Caco-2 (cell line): ENCODE data around the gene DHCR24. TPM values are rescaled to one million over a fixed set of nuclear protein-coding genes. Genes with fewer than 3 reads are reported as not detected.

ENCODE experiments used
- BruUV-seq: library from RNA; stranded (reverse); fragments of 400-500 nt; replicated peaks from 2 replicates; lab custom pipeline; 2021; lab: Mats Ljungman, UMichigan
- CTCF ChIA-PET: fragments of 300-600 bp; sonication (Branson Sonifier 250); formaldehyde crosslinking; loops from one replicate; lab custom pipeline; 2022; ENCODE audit warnings: antibody characterized with exemption; lab: Charles Lee
- POLR2A ChIA-PET: fragments of 300-600 bp; sonication (Branson Sonifier 250); formaldehyde crosslinking; loops from one replicate; lab custom pipeline; 2022; ENCODE audit warnings: antibody characterized with exemption; lab: Charles Lee
- DNase-seq, 2 experiments: peaks; one replicate each; pipeline versions ENCODE4 v3.0.0 to v3.0.0-alpha.2; 2020 to 2022
- H3K27me3 ChIP-seq: replicated peaks from 2 replicates; pipeline ENCODE4 v1.6.0; 2011; ENCODE audit warnings: low read length; ENCODE audit not compliant: control insufficient read depth, insufficient read depth
- H3K36me3 ChIP-seq: 2 replicates; pipeline ENCODE4 v1.5.1; 2011; ENCODE audit warnings: low read length; ENCODE audit not compliant: control insufficient read depth, insufficient read depth
- H3K4me1 ChIP-seq: fragments of 250-450 bp; sonication (Bioruptor Pico); 2 replicates; pipeline ENCODE4 v1.5.1; 2020; ENCODE audit warnings: mild to moderate bottlenecking
- H3K4me3 ChIP-seq: 2 replicates; pipeline ENCODE4 v1.5.1; 2011; ENCODE audit warnings: low read depth, mild to moderate bottlenecking, control low read depth, low read length
- H3K9me3 ChIP-seq: fragments of 250-450 bp; sonication (Bioruptor Pico); 2 replicates; pipeline ENCODE4 v1.5.1; 2020; ENCODE audit warnings: mild to moderate bottlenecking, moderate library complexity
- H3K27ac Mint-ChIP-seq: one replicate; pipeline ENCODE4 v1.8.0; 2022; ENCODE audit warnings: mixed read lengths; ENCODE audit not compliant: unreplicated experiment
- H3K27me3 Mint-ChIP-seq: one replicate; pipeline ENCODE4 v1.8.0; 2022; ENCODE audit warnings: mixed read lengths; ENCODE audit not compliant: insufficient read depth, unreplicated experiment
- H3K36me3 Mint-ChIP-seq: one replicate; pipeline ENCODE4 v1.8.0; 2022; ENCODE audit warnings: mild to moderate bottlenecking, mixed read lengths; ENCODE audit not compliant: insufficient read depth, unreplicated experiment
- H3K4me1 Mint-ChIP-seq: one replicate; pipeline ENCODE4 v1.8.0; 2022; ENCODE audit warnings: low read depth, mixed read lengths; ENCODE audit not compliant: unreplicated experiment
- H3K4me3 Mint-ChIP-seq: one replicate; pipeline ENCODE4 v1.8.0; 2022; ENCODE audit warnings: mild to moderate bottlenecking, moderate library complexity, mixed read lengths; ENCODE audit not compliant: unreplicated experiment
- H3K9me3 Mint-ChIP-seq: one replicate; pipeline ENCODE4 v1.8.0; 2022; ENCODE audit warnings: mixed read lengths; ENCODE audit not compliant: unreplicated experiment
- CTCF ChIP-seq, 2 experiments: fragments of 200-600 bp in 1 of 2; IDR thresholded peaks; 1 replicate in 1 of 2; 2 replicates in 1 of 2; pipeline versions ENCODE4 v1.5.1 to v1.8.0; 2011 to 2022; ENCODE audit warnings: antibody characterized with exemption in 1 of 2, control low read depth in 1 of 2, inconsistent platforms in 1 of 2, low read depth in 1 of 2, low read length in 1 of 2, mild to moderate bottlenecking in 1 of 2, moderate library complexity in 1 of 2; ENCODE audit not compliant: insufficient read depth in 1 of 2, severe bottlenecking in 1 of 2, unreplicated experiment in 1 of 2
- intact Hi-C: fragments of 100-400 bp; cut with micrococcal nuclease; formaldehyde crosslinking; loops from one replicate; pipeline ENCODE4 v1.10.0; 2022; ENCODE audit not compliant: unreplicated experiment
- total RNA-seq: library from RNA; stranded (reverse); gene quantifications from 2 replicates; pipeline ENCODE4 v1.2.3, GENCODE V29; 2022

The DHCR24 gene
- total RNA-seq, 1 experiment from 2014 or later = 522 TPM

GRCh38 chr1:54874079-54874830 is 12.7 kb downstream of the DHCR24 start:
- H3K4me3 Mint-ChIP-seq = no peak overlapping the region
- intact Hi-C loops = no loop called here
- H3K36me3 Mint-ChIP-seq = peaks cover 80% of the 10 kb centered on the region
- no peaks in the 10 kb centered on the region for H3K9me3 Mint-ChIP-seq
- Histone ChIP-seq H3K4me1 (peaks cover 34% of the 10 kb centered on the region), H3K36me3 (no peaks in the 10 kb centered on the region; the same call in 1 of the 2 replicates), H3K4me3 (no peak overlapping the region), H3K27me3 (no peaks in the 10 kb centered on the region), H3K9me3 (no peaks in the 10 kb centered on the region)
- CTCF ChIA-PET = interaction anchor here (0.6 kb wide), 1 partner anchor 61 kb away, joined by 3 read pairs; no protein-coding TSS in a partner anchor
- BruUV-seq = no TSS peak
- no peaks in the 10 kb centered on the region for H3K27me3 Mint-ChIP-seq
- no peak overlapping the region for H3K27ac Mint-ChIP-seq
- no peak for TF ChIP-seq CTCF (IDR thresholded peaks at IDR 0.05; ENCODE audit: insufficient read depth in 1 of 2, low read depth in 1 of 2, low read length in 1 of 2, severe bottlenecking in 1 of 2, unreplicated experiment in 1 of 2)
- no peak for DNase-seq
- POLR2A ChIA-PET = interaction anchor here (1.1 kb wide), 1 partner anchor 12 kb away, joined by 3 read pairs; the partner anchor contains the start of gene DHCR24
- peaks cover 21% of the 10 kb centered on the region for H3K4me1 Mint-ChIP-seq

GRCh38 chr1:54872036-54872331 is 15.0 kb downstream of the DHCR24 start:
- no peaks in the 10 kb centered on the region for H3K27me3 Mint-ChIP-seq
- POLR2A ChIA-PET = interaction anchor here (0.5 to 0.8 kb wide), 2 partner anchors 15 to 1963 kb away, joined by 3 to 4 read pairs; partner anchors contain the start of gene DHCR24
- H3K4me1 Mint-ChIP-seq = peaks cover 19% of the 10 kb centered on the region
- DNase-seq = no peak
- Histone ChIP-seq H3K4me3 (no peak overlapping the region), H3K4me1 (peaks cover 37% of the 10 kb centered on the region), H3K36me3 (no peaks in the 10 kb centered on the region; the same call in 1 of the 2 replicates), H3K27me3 (no peaks in the 10 kb centered on the region), H3K9me3 (no peaks in the 10 kb centered on the region)
- intact Hi-C loops = no loop called here
- H3K27ac Mint-ChIP-seq = no peak overlapping the region
- H3K4me3 Mint-ChIP-seq = no peak overlapping the region
- CTCF ChIA-PET = no interaction called here
- H3K36me3 Mint-ChIP-seq = peaks cover 86% of the 10 kb centered on the region
- no TSS peak for BruUV-seq
- TF ChIP-seq CTCF (IDR thresholded peaks at IDR 0.05; ENCODE audit: insufficient read depth in 1 of 2, low read depth in 1 of 2, low read length in 1 of 2, severe bottlenecking in 1 of 2, unreplicated experiment in 1 of 2) = peak in 1 of 2 experiments; percentile 3
- H3K9me3 Mint-ChIP-seq = no peaks in the 10 kb centered on the region

- no peaks in the 10 kb centered on the region for H3K9me3 Mint-ChIP-seq
- Histone ChIP-seq H3K4me3 (no peak overlapping the region), H3K9me3 (no peaks in the 10 kb centered on the region), H3K4me1 (peaks cover 36% of the 10 kb centered on the region), H3K36me3 (peaks cover 2% of the 10 kb centered on the region), H3K27me3 (no peaks in the 10 kb centered on the region)
- peaks cover 14% of the 10 kb centered on the region for H3K4me1 Mint-ChIP-seq
- intact Hi-C loops = no loop called here
- H3K4me3 Mint-ChIP-seq = no peak overlapping the region
- TF ChIP-seq CTCF (IDR thresholded peaks at IDR 0.05; ENCODE audit: insufficient read depth in 1 of 2, low read depth in 1 of 2, low read length in 1 of 2, severe bottlenecking in 1 of 2, unreplicated experiment in 1 of 2) = no peak
- ChIA-PET POLR2A (interaction anchor here (0.5 to 0.8 kb wide), 2 partner anchors 16 to 1962 kb away, joined by 3 to 4 read pairs; partner anchors contain the start of gene DHCR24), CTCF (no interaction called here)
- no peaks in the 10 kb centered on the region for H3K27me3 Mint-ChIP-seq
- no TSS peak for BruUV-seq
- no peak overlapping the region for H3K27ac Mint-ChIP-seq
- no peak for DNase-seq
- peaks cover 86% of the 10 kb centered on the region for H3K36me3 Mint-ChIP-seq
These were observed 15.5 kb downstream of the DHCR24 start for GRCh38 chr1:54871275-54872035.
